T-helper 2 cell treated with Interferon-gamma antibody and Interleukin-4, amounts not matched to agents 100 ng/mL and 5 ng/mL, for 36 hours (primary cell): ENCODE data around the gene PEAK1. TPM values are rescaled to one million over a fixed set of nuclear protein-coding genes. Genes with fewer than 3 reads are reported as not detected.

Experiments
- intact Hi-C: fragments of 100-400 bp; cut with micrococcal nuclease; formaldehyde crosslinking; loops from one replicate; pipeline ENCODE4 v1.15.1; 2023
- total RNA-seq: library from RNA; stranded (reverse); gene quantifications from 2 replicates; pipeline ENCODE4 v1.2.3, GENCODE V29; 2022

PEAK1 gene
- total RNA-seq, 1 donor from 2014 or later, result 16.6 TPM

DNA sequence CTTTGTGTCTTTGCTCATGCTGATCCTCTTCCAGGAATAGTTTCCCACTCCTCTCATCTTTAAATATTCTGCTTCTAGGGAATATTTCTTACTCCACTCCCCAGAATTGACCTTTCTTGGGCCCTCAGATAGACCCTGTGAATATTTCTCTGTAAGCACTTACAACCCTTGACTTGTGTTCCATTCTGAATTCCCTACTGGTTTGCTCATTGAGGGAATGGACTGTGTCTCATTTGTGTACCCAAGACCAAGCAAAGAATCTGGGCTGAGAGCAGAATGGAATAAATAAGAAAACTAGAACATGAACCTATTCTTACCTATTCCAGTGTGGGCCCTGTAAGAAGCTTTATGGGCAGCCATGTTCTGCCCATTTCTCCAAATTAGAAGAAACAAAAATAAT is 276.3 kb downstream of the PEAK1 start:
- intact Hi-C loops, result no loop called here

DNA sequence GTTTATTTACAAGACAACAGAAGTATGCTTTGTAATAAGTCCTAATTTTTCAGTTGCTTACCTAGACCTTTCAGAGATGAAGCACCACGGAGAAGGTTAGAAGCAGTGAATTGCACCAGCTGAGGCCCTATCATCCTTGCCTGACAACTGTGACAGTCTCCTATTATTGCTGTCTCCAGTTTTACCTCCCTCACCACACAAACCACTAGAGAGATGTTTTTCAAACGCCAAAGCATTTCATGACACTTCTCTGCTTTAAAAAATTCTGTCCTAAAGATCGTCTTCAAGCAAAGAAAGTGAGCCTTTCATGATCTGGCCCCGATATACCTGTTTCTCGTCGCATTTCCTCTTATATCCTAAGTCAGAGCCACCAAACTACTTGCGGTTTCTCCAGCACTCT is 276.7 kb downstream of the PEAK1 start:
- intact Hi-C loops, result no loop called here

DNA sequence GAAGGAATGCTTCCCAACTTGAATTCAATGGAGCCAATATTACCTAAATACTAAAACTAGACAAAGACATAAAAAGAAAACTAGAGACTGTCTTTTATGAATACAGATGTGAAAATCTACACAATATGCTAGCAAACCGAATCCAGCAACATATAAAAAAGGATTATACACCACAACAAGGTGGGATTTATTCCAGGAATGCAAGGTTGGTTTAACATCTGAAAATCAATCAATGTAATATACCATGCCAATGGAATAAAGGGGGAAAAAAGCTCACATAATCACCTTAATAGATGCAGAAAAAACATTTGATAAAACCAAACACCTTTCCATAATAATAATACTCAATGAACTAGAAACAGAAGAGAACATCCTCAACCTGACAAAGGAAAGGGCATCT is 279.7 kb downstream of the PEAK1 start:
- intact Hi-C loops, result no loop called here

DNA sequence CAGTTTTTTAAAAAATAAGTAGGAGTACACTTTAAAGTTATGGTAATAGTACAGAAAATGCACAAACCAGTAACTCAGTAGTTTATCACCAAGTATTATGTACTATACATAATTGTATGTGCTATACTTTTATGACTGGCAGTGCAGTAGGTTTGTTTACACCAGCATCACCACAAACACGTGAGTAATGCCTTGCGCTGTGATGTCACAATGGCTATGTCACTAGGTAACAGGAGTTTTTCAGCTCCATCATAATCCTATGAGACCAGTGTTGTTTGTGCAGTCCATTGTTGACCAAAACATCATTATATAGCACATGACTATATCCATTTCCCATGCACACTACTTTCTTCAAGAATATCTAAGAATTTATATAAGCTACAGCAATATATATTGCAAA is 280.6 kb downstream of the PEAK1 start:
- intact Hi-C loops, result no loop called here

DNA sequence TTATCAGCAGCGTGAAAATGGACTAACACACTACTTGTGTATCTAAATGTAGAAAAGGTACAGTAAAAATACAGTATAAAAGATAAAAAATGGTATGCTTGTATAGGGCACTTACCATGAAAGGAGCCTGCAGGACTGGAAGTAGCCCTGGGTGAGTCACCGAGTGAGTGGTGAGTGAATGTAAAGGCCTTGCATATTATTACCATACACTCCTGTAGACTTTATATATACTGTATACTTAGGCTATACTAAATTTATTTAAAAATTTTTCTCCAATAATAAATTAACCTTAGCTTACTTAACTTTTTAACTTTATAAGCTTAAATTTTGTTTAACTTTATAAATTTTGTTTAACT is 281.8 kb downstream of the PEAK1 start:
- intact Hi-C loops, result no loop called here

DNA sequence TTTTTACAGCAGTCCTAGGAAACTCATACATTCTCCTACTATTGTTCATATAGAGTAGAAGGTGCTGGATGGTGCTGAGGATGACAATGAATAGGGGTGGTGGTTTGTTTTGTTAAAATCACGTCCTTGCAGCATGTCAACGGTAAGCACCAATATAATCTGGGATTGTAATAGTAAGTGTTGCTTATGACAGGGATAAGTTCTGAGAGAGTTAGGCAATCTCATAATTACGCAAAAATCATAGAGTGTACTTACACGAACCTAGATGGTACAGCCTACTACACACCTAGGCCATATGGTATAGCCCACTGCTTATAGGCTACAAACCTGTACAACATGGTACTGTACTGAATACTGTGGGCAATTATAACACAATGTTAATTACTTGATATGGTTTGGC is 284.7 kb downstream of the PEAK1 start:
- intact Hi-C loops, result no loop called here

DNA sequence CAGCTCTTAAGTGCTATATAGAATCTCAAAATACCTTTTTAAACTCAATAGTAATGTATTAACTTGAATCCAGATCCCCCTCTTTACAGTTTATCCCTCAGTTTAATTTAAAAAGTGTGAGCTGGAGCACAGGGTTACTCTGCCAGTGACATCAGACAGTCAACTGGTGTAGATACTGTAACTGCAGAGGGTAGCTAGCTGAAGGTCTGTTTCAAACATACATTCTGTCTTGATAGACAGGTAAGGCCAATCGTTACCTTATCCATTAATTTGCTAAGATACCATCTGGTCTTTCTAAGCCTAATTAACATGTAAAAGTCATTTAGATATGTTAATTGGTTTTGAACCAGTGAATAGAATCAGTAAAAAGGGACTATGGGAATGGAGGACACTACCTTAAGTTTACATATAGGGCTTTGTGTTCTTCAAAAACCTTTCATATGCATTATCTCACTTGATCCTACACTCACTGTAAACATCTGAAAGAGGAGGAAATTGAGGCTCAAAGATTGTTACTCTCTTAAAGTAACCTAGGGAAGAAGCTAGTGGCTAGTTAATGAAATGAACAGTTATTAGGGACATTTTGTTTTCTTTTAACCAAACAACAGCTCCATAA is 289.5 kb downstream of the PEAK1 start:
- intact Hi-C loops, result no loop called here

DNA sequence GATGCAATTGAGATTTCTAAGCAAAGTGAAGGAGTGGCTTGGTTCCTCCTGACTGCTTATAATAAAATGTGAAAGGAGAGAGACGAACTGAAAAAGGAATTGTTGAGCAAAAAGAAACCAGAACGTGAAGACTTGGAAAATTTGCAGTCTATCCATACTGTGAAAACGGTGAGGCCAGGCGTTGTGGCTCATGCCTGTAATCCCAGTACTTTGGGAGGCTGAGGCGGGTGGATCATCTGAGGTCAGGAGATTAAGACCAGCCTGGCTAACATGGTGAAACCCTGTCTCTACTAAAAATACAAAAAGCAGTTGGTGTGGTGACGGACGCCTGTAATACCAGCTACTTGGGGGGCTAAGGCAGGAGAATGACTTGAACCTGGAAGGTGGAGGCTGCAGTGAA is 292.3 kb downstream of the PEAK1 start:
- intact Hi-C loops, result no loop called here

DNA sequence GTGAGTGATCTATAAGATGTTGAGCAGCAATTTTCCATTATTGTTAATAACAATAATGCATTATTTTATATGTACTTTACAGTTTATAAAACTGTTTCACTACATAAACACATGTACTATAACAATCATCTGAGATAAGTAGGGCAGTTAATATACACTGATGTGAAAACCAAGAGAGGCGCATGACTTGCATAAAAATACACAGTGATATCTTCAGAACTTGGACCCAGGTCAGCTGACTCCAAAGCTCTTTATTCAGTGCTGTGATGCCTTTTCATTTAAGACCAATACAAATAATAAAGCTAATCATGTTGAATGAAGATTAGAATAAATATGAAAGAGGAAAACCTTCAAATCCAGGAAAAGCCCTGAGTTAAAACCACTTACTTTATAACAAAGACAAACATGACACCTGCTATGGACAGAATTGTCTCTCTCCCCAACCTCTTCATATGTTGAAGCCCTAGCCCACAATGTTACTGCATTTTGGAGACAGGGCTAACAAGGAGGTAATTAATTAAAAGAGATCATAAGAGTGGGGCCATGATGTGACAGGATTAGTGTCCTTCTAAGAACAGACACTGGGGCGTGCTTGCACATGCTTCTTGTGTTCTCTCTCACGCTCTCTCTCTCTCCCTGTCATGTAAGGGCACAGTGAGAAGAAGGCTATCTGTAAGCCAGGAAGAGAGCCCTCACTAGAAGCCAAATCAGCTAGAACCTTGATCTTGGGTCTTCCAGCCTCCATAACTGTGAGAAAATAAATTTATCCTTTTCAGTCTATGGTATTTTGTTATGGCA is 293.2 kb downstream of the PEAK1 start:
- intact Hi-C loops, result no loop called here

DNA sequence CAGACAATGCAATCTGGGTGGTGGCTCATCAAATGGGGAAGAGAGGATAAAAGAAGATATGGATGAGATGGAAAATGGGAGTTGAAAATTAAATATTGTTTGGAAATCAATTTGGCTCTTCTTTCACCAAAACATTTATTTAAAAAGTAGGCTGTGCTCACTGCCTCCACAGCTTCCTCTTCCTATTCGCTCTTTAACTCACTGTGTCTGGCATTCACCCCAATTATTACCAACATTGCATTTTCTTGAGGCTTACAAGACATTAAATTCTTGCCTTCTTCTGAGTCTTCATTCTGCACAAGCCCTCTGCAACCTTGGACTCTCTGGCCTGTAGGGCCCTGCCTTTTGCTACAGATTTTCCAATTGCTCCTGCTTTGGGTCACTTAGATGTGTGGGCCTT is 296.1 kb downstream of the PEAK1 start:
- intact Hi-C loops, result no loop called here

DNA sequence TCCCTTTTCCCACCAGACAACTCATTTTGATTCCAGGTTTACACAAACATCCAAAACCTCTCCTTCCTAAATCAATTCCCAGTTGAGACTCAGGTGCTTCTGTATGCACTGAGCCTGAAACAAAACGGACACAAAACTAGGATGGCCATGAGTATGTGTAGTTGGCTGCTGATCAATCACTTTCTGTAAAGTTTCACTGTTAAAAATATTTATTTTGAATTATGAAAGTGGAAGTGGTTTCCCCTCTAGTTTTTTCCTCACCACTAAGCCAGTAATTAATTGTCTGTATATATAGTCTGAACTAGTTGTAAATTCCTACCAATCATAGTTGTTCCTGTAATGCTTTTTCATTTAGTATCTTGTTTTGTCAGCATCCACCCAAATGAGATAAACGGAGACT is 297.3 kb downstream of the PEAK1 start:
- intact Hi-C loops, result no loop called here

DNA sequence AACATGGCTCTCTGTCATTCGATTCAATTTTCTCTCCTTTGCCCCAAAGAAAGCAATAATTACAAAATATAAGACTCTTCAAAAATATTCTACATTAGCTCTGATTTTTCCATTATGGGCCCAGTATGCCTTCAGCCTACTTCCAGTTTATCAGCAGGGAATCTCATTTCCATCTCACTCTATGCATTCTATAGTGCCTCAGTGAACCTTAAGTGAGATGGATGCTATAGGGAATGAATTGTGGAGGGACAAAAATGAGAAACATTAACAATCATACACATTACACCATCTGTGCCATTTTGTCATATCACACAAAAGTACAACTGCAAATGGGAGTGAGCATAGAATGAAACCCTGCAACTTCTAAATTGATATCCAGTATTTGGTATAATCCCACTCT is 298.3 kb downstream of the PEAK1 start:
- intact Hi-C loops, result no loop called here

DNA sequence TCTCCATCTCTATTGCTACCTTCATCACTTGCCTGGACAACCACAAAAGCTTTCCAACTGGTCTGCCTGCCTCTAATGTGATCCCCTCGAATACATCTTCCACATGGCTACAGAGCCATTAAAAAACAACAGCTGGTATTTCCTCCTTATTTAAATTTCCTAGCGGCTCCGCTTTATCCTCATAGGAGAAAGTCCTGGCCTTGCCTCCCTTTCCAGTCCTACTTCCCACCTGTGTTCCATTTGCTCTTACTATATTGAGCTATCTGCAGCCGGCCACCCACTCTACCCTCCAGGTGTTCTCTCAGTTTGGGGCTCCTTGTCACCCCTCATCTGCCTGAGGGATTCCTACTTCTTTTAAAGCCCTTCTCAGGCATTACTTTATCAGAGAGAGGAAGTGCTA is 299.3 kb downstream of the PEAK1 start:
- intact Hi-C loops, result no loop called here

DNA sequence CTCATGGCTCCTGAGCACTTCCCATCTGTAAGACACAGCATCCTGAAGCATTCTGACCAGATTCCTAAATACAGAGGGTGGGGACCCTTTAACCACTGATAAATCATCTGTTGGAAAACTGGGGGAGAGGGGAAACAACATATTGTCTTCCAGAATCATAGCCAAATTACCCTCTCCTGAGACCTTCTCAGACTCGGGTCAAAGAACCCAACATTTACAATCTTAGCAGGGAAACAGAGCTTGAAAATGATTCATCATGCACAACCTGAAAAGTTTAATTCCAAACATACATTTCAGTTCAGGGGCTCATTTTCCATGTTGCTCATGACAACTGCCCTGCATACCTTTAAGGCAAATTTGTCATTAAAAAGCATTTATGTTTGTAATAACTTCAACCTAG is 300.5 kb downstream of the PEAK1 start:
- intact Hi-C loops, result loop anchor here (5.0 kb wide), 1 partner anchor 58 kb away; no protein-coding TSS in a partner anchor

DNA sequence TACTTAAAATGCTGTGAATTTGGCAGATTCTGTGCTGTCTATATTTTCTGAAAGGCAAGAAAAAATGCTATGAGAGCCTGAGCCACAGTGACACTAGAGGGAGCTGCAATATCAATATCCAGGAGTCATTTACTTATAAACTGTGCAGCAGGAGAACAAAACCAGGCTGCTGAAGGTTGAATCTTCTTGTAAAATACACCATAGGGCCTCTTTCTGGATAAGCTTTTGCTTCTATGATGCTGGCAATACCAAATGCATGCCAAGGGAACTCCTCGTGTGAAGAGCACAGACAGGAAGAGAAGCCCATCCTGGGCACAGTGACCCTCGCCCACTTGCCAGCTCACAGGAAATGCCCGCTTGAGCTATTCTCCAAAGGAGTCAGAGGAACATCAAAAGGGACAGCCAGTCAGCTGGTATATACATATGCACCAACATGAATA is 301.0 kb downstream of the PEAK1 start:
- intact Hi-C loops, result loop anchor here (1.0 to 5.0 kb wide), 3 partner anchors 58 to 424 kb away; no protein-coding TSS in a partner anchor

DNA sequence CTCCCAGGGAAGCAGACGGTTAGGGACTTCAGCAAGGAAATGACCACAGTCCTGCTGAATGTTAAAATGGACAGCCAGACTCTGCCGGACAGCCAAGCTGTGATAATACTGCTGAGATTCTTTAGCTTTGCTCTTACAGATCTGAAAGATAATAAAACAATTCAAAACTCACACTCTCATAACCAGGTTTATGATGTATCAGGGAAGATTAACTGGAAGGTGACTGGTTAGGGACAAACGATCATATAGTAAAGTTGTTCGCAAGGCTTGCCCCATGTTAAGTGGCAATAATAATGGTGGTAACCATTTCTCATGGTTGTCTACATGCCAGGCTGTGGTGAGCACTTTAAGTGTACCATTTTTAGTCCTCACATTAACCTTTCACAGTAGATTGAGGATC is 304.7 kb downstream of the PEAK1 start:
- intact Hi-C loops, result loop anchor here (5.0 kb wide), 1 partner anchor 62 kb away; no protein-coding TSS in a partner anchor

DNA sequence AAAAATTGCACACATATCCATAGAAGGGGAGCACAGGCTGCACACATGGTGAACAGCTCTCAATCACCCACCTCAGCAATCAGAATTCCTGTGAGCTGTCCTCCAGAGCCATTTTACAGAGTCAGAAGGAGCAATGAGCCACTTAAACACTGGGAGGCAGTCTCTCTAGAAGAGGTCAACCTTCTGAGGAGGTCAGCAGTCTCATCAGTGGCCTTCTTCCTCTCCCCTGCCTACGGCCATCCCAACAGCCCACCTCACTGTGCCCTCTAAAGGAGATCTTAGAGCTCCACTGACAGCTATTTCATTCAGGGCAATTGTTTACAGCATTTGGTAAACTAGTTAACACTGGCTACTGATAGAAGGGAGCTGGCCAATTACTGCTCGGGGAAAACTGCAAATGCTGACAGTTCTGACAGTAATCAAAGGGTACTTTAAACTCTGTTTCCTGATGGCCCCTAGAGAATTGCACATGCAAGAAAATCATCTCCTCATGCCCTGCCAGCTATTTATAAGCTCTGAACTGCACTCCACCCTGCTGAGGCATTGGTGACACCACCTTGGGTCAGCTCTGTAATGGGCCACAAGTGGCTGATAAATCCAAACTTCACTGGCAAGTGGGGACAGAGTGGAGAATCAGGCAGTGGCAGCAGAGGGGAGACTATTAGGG is 306.9 kb downstream of the PEAK1 start:
- intact Hi-C loops, result no loop called here

DNA sequence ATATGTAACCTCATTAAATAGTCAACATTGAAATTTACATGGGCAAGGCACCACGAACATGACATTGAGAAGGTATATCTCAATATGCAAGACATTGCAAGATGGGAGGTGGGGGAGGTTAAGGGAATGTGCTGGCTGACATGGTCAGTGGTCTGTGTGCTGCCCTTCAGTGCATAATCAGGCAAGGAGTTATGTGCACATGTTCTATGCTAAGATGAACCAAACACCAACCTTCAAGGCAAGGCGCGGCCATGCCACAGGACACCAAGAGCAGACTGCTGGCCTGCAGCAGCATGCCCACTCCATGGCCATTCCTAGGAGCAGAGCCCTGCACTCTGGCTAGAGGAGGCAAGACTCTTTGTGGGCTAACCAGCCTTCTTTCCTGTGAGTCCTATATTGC is 308.1 kb downstream of the PEAK1 start:
- intact Hi-C loops, result no loop called here

DNA sequence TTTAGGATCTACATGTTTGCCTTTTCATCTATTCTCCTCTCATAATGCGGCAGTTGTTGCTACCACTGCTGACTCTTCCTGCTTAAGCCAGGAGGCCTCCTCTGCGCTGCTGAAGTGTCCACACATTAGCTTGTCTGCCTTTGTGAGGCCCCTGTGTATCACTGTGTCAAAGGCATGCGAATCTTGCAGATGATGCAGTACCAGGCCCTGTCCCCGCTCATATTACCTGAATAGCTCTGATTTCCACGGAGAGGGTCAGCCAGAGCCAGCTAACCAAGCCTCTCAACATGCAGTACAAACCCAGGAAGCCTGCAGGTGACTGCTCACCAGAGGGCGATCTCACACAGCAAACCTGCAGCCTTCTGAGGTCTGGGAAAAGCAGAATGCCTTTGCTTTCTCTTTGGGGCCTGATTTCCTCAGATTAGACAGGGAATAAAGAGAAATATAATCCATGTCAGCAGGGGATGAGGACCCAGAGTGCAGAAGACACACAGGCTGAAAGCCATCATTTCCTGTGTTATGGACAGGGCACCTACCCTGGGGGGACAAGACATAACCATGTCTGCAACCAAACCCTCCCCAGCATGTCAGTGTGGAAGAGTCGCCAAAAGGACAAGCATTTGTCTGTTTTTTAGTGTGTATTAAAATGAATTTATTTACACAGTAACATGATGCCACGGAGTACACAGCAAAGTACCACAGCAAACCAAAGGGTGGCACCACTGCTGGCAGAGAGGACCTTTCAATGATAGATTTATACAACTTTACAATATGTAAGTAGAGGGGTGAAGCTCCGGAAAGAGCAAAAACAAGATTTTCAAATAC is 312.2 kb downstream of the PEAK1 start:
- intact Hi-C loops, result no loop called here

DNA sequence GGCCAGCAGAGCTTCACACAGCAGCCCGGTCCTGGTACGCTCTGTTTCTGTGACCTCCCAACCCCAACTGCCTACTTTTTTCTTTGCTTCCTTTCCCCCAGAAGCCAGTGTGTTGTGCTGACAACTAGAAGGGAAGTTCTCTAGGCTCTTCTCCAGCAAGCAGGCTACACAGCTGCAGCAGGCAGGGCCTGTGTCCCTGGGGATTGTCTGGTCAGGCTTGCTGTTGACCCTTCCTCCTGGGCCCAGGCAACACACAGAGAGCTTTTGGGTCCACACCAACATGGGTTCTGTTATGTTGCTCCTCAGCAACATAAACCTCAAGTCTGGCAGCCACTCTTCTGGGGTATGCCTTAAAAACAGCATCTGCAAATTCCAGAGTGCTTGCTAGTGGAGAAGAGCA is 312.8 kb downstream of the PEAK1 start:
- intact Hi-C loops, result no loop called here

DNA sequence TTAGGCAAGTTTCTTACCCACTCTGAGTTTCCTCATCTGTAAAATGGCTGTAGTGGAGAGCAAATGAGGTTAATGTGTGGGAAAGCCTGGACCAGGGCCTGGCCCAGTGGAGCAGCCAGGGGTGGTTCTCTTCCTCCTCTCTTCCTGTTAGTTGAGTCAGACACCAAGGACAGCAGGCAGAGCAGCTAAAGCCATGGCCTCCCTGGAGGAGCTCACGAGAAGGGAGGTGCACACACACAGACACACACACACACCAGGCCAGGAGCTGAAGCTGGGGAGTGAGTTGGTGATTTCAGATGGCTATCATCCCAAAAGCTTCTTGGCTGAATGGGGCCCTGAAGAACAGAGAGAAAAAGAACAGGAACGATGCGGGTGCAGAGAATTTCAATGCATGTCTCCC is 315.7 kb downstream of the PEAK1 start:
- intact Hi-C loops, result no loop called here
